HEK293 (cell line): ENCODE results near the gene SULT1A4.
"Not testable (repeated sequence)": the region's sequence is repeated elsewhere in the genome, so short reads cannot be mapped to it uniquely, and the experiment has no call there.

ENCODE experiments used
- BCL11A ChIP-seq: fragments of 450-650 bp; formaldehyde crosslinking; IDR thresholded peaks from 2 replicates; pipeline ENCODE4 v1.5.1; 2016; ENCODE audit warnings: low read depth, missing biosample characterization, missing genetic modification characterization
- CTCF ChIP-seq: fragments of 450-650 bp; formaldehyde crosslinking; IDR thresholded peaks from 2 replicates; pipeline ENCODE4 v1.5.1; 2016; ENCODE audit warnings: missing biosample characterization, missing genetic modification characterization
- KLF1 ChIP-seq: fragments of 450-650 bp; formaldehyde crosslinking; IDR thresholded peaks from 2 replicates; pipeline ENCODE4 v1.5.1; 2016; ENCODE audit warnings: missing biosample characterization, missing genetic modification characterization
- KLF16 ChIP-seq: fragments of 450-650 bp; formaldehyde crosslinking; IDR thresholded peaks from 2 replicates; pipeline ENCODE4 v1.5.1; 2017; ENCODE audit warnings: missing biosample characterization, missing genetic modification characterization
- REST ChIP-seq: fragments of 450-650 bp; formaldehyde crosslinking; IDR thresholded peaks from 2 replicates; pipeline ENCODE4 v1.5.1; 2016; ENCODE audit warnings: missing biosample characterization, missing genetic modification characterization
- SALL2 ChIP-seq: fragments of 450-650 bp; formaldehyde crosslinking; IDR thresholded peaks from 2 replicates; pipeline ENCODE4 v1.5.0; 2017; ENCODE audit warnings: missing biosample characterization, mild to moderate bottlenecking, missing genetic modification characterization, borderline replicate concordance
- YY1 ChIP-seq: fragments of 450-650 bp; formaldehyde crosslinking; IDR thresholded peaks from 2 replicates; pipeline ENCODE4 v1.5.1; 2018; ENCODE audit warnings: missing biosample characterization, missing genetic modification characterization
- ZNF121 ChIP-seq: fragments of 450-650 bp; formaldehyde crosslinking; IDR thresholded peaks from 2 replicates; pipeline ENCODE4 v1.5.1; 2016; ENCODE audit warnings: missing biosample characterization, missing genetic modification characterization
- ZNF175 ChIP-seq: fragments of 450-650 bp; formaldehyde crosslinking; IDR thresholded peaks from 2 replicates; pipeline ENCODE4 v1.5.1; 2016; ENCODE audit warnings: missing biosample characterization, missing genetic modification characterization
- ZNF548 ChIP-seq: fragments of 450-650 bp; formaldehyde crosslinking; IDR thresholded peaks from 2 replicates; pipeline ENCODE4 v1.5.1; 2016; ENCODE audit warnings: missing biosample characterization, missing genetic modification characterization
- ZNF585B ChIP-seq: fragments of 450-650 bp; formaldehyde crosslinking; IDR thresholded peaks from 2 replicates; pipeline ENCODE4 v1.5.1; 2016; ENCODE audit warnings: missing biosample characterization, missing genetic modification characterization
- ZNF645 ChIP-seq: fragments of 450-650 bp; formaldehyde crosslinking; IDR thresholded peaks from 2 replicates; pipeline ENCODE4; 2016; ENCODE audit warnings: missing biosample characterization, missing genetic modification characterization
- ZSCAN23 ChIP-seq: fragments of 450-650 bp; formaldehyde crosslinking; IDR thresholded peaks from 2 replicates; pipeline ENCODE4 v1.5.1; 2016; ENCODE audit warnings: missing biosample characterization, missing genetic modification characterization
- TF ChIP-seq, protein P1 (sequence below): fragments of 450-650 bp; formaldehyde crosslinking; conservative IDR thresholded peaks from 2 replicates; pipeline ENCODE4 v1.5.1; 2016; ENCODE audit warnings: low read depth, missing biosample characterization, missing genetic modification characterization

GRCh38 chr16:29472065-29472464, 12.4 kb downstream of the SULT1A4 start:
- not testable (repeated sequence) for TF ChIP-seq REST (tag by site-specific recombination); ZNF585B (tag by site-specific recombination); YY1; CTCF (tag by site-specific recombination); ZNF645 (tag by site-specific recombination); ZNF175; KLF1 (tag by site-specific recombination); BCL11A; ZNF548; ZNF121; ZSCAN23 (tag by site-specific recombination); SALL2 (tag by site-specific recombination); KLF16
- TF ChIP-seq, protein P1, sequence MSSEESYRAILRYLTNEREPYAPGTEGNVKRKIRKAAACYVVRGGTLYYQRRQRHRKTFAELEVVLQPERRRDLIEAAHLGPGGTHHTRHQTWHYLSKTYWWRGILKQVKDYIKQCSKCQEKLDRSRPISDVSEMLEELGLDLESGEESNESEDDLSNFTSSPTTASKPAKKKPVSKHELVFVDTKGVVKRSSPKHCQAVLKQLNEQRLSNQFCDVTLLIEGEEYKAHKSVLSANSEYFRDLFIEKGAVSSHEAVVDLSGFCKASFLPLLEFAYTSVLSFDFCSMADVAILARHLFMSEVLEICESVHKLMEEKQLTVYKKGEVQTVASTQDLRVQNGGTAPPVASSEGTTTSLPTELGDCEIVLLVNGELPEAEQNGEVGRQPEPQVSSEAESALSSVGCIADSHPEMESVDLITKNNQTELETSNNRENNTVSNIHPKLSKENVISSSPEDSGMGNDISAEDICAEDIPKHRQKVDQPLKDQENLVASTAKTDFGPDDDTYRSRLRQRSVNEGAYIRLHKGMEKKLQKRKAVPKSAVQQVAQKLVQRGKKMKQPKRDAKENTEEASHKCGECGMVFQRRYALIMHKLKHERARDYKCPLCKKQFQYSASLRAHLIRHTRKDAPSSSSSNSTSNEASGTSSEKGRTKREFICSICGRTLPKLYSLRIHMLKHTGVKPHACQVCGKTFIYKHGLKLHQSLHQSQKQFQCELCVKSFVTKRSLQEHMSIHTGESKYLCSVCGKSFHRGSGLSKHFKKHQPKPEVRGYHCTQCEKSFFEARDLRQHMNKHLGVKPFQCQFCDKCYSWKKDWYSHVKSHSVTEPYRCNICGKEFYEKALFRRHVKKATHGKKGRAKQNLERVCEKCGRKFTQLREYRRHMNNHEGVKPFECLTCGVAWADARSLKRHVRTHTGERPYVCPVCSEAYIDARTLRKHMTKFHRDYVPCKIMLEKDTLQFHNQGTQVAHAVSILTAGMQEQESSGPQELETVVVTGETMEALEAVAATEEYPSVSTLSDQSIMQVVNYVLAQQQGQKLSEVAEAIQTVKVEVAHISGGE (tag by site-specific recombination): not testable (repeated sequence)
